Measurements from ENCODE around the gene CD40. TPM values are rescaled to one million over a fixed set of nuclear protein-coding genes. Genes with fewer than 3 reads are reported as not detected.

CD40 gene
- polyA plus RNA-seq, 1 of the 3 experiments (the other 2 are of a cell fraction): not detected

- no peak for TF ChIP-seq TAF1 (IDR thresholded peaks at IDR 0.05; ENCODE audit: borderline replicate concordance, low read depth, low read length)
- no peak for TF ChIP-seq FOXJ3 (CRISPR knock-in tag; IDR thresholded peaks at IDR 0.05)
- no peak for TF ChIP-seq RFX5 (IDR thresholded peaks at IDR 0.05; ENCODE audit: low read length)
- 19% methylated on average over 3 of the region's 5 CpGs for WGBS (ENCODE audit: low lambda C conversion rate)
- no peak overlapping the region for H3K9ac ChIP-seq
- no peak overlapping the region for H3K4me2 ChIP-seq
- H3K4me3 ChIP-seq (ENCODE audit: low read depth in 2 of 2, low read length in 1 of 2): no peak overlapping the region
- peaks cover 0 to 41% of the 10 kb centered on the region in 2 experiments; a peak in 2 of 4 replicates for H3K4me1 ChIP-seq (ENCODE audit: control insufficient read depth in 1 of 2, insufficient read depth in 2 of 2, low read depth in 1 of 2, low read length in 1 of 2)
- no peaks in the 10 kb centered on the region for H3K36me3 ChIP-seq (replicated peaks in 1 of 2; ENCODE audit: control insufficient read depth in 1 of 2, insufficient read depth in 2 of 2, low read length in 1 of 2)
- ChIA-PET POLR2A (no interaction called here), CTCF (interaction anchor here (0.8 to 6.1 kb wide), 9 partner anchors 8 to 190 kb away, joined by 3 to 46 read pairs (median 4); no protein-coding TSS in a partner anchor)
- H3K79me2 ChIP-seq (ENCODE audit: insufficient read depth): no peaks in the 10 kb centered on the region
- no peak for DNase-seq
- no peaks in the 10 kb centered on the region for H3F3A ChIP-seq (replicated peaks; ENCODE audit: insufficient read depth)
- H3K9me2 ChIP-seq: no peaks in the 10 kb centered on the region
- peaks cover 16% of the 10 kb centered on the region; the same call in 1 of the 2 replicates for H3K27me3 ChIP-seq (ENCODE audit: insufficient read depth)
- no peak overlapping the region for H2AFZ ChIP-seq (ENCODE audit: low read depth)
- no peak overlapping the region; a peak in 1 of 4 replicates for H3K27ac ChIP-seq (ENCODE audit: low read depth in 2 of 2, low read length in 1 of 2)
- H4K20me1 ChIP-seq (ENCODE audit: insufficient read depth): no peaks in the 10 kb centered on the region
- H3K9me3 ChIP-seq: no peaks in the 10 kb centered on the region
Observed at GRCh38 chr20:46158476-46158987, 40.4 kb downstream of the CD40 start.

- Histone ChIP-seq H3K4me3 (ENCODE audit: low read depth in 2 of 2, low read length in 1 of 2) (no peak overlapping the region), H2AFZ (ENCODE audit: low read depth) (no peak overlapping the region), H3K79me2 (ENCODE audit: insufficient read depth) (no peaks in the 10 kb centered on the region), H3K36me3 (replicated peaks in 1 of 2; ENCODE audit: control insufficient read depth in 1 of 2, insufficient read depth in 2 of 2, low read length in 1 of 2) (no peaks in the 10 kb centered on the region), H3K9me3 (no peaks in the 10 kb centered on the region), H3K9ac (no peak overlapping the region), H3K4me1 (ENCODE audit: control insufficient read depth in 1 of 2, insufficient read depth in 2 of 2, low read depth in 1 of 2, low read length in 1 of 2) (peaks cover 0 to 35% of the 10 kb centered on the region in 2 experiments; a peak in 2 of 4 replicates), H3K4me2 (no peak overlapping the region), H3K27me3 (ENCODE audit: insufficient read depth) (peaks cover 16% of the 10 kb centered on the region; the same call in 1 of the 2 replicates), H3K9me2 (no peaks in the 10 kb centered on the region), H3F3A (replicated peaks; ENCODE audit: insufficient read depth) (no peaks in the 10 kb centered on the region), H4K20me1 (ENCODE audit: insufficient read depth) (no peaks in the 10 kb centered on the region), H3K27ac (ENCODE audit: low read depth in 2 of 2, low read length in 1 of 2) (no peak overlapping the region)
- WGBS (ENCODE audit: low lambda C conversion rate): 39% methylated on average over 7 of the region's 7 CpGs
- CTCF ChIA-PET: interaction anchor here (1.0 to 6.1 kb wide), 6 partner anchors 10 to 190 kb away, joined by 3 to 46 read pairs (median 4); no protein-coding TSS in a partner anchor
- DNase-seq: no peak
- POLR2A ChIA-PET: no interaction called here
- no peak for TF ChIP-seq ZBTB33 (IDR thresholded peaks at IDR 0.05; ENCODE audit: borderline replicate concordance, low read depth)
- TF ChIP-seq RFX5 (IDR thresholded peaks at IDR 0.05; ENCODE audit: low read length): no peak
- no peak for TF ChIP-seq EZH2phosphoT487 (IDR thresholded peaks at IDR 0.05; ENCODE audit: borderline replicate concordance, low read depth)
- no peak for TF ChIP-seq USF1 (IDR thresholded peaks at IDR 0.05; ENCODE audit: borderline replicate concordance, low read depth)
- TF ChIP-seq TAF1 (IDR thresholded peaks at IDR 0.05; ENCODE audit: borderline replicate concordance, low read depth, low read length): no peak
- no peak for TF ChIP-seq PBX3 (IDR thresholded peaks at IDR 0.05)
- no peak for TF ChIP-seq POLR2AphosphoS5 (IDR thresholded peaks at IDR 0.05; ENCODE audit: low read depth, low read length)
- TF ChIP-seq CTCF (IDR thresholded peaks at IDR 0.05): no peak
- TF ChIP-seq NRF1 (IDR thresholded peaks at IDR 0.05; ENCODE audit: low read depth, low read length): no peak
- TF ChIP-seq GABPA (IDR thresholded peaks at IDR 0.05; ENCODE audit: low read depth): no peak
- TF ChIP-seq RXRA (IDR thresholded peaks at IDR 0.05; ENCODE audit: borderline replicate concordance, low read depth): no peak
- TF ChIP-seq RAD21 (IDR thresholded peaks at IDR 0.05; ENCODE audit: low read length): no peak
Observed at GRCh38 chr20:46159101-46159897, 41.2 kb downstream of the CD40 start.
